ENCODE results near the gene AMPD1. TPM values are rescaled to one million over a fixed set of nuclear protein-coding genes. Genes with fewer than 3 reads are reported as not detected.

The AMPD1 gene
- total and polyA plus RNA-seq, 10 of the 15 experiments (the other 5 are each of a cell fraction or from before 2014, with no cell fraction given) = 0.12 to 0.30 (median 0.14) TPM; not detected in 7

GRCh38 chr1:114651893-114652292, 43.5 kb downstream of the AMPD1 start:
- no peak overlapping the region for H3K9ac ChIP-seq (ENCODE audit: control insufficient read depth, insufficient read depth, low read length)
- no peak for FAIRE-seq
- ATAC-seq = no peak

More at GRCh38 chr1:114651893-114652292, 43.5 kb downstream of the AMPD1 start:
- Histone ChIP-seq H3K36me3 (ENCODE audit: control insufficient read depth in 2 of 2, insufficient read depth in 2 of 2, low read length in 1 of 2) (no peaks in the 10 kb centered on the region), H3K4me3 (no peak overlapping the region), H4K20me1 (ENCODE audit: control insufficient read depth, insufficient read depth) (no peaks in the 10 kb centered on the region), H3K4me1 (ENCODE audit: control insufficient read depth, insufficient read depth, low read length) (no peaks in the 10 kb centered on the region), H2AFZ (ENCODE audit: control insufficient read depth, low read depth, low read length) (no peak overlapping the region), H3K27ac (ENCODE audit: control insufficient read depth, insufficient read depth) (no peak overlapping the region), H3K79me2 (ENCODE audit: control insufficient read depth, insufficient read depth, low read length) (no peaks in the 10 kb centered on the region), H3K27me3 (replicated peaks in 1 of 2; ENCODE audit: control insufficient read depth in 2 of 2, insufficient read depth in 2 of 2, low read length in 1 of 2) (no peaks in the 10 kb centered on the region; a peak in 1 of 4 replicates), H3K4me2 (ENCODE audit: control insufficient read depth, insufficient read depth) (no peak overlapping the region), H3K9me3 (replicated peaks; ENCODE audit: control insufficient read depth, insufficient read depth, low read length) (no peaks in the 10 kb centered on the region)
- RAD21 ChIA-PET (ENCODE audit: unreplicated experiment) = no interaction called here
- DNase-seq (ENCODE audit: low read depth, low spot score) = no peak
- CTCF ChIA-PET = no interaction called here
- in situ Hi-C loops (cut with MboI) = no loop called here
- no TSS peak for BruUV-seq (replicated peaks)
- 40% methylated on average over 2 of the region's 2 CpGs for WGBS (ENCODE audit: insufficient coverage, insufficient replicate concordance, low lambda C conversion rate, missing lambda C conversion rate)
- no peak for TF ChIP-seq ZBTB4 (CRISPR knock-in tag; IDR thresholded peaks at IDR 0.05)
- TF ChIP-seq, protein P1, sequence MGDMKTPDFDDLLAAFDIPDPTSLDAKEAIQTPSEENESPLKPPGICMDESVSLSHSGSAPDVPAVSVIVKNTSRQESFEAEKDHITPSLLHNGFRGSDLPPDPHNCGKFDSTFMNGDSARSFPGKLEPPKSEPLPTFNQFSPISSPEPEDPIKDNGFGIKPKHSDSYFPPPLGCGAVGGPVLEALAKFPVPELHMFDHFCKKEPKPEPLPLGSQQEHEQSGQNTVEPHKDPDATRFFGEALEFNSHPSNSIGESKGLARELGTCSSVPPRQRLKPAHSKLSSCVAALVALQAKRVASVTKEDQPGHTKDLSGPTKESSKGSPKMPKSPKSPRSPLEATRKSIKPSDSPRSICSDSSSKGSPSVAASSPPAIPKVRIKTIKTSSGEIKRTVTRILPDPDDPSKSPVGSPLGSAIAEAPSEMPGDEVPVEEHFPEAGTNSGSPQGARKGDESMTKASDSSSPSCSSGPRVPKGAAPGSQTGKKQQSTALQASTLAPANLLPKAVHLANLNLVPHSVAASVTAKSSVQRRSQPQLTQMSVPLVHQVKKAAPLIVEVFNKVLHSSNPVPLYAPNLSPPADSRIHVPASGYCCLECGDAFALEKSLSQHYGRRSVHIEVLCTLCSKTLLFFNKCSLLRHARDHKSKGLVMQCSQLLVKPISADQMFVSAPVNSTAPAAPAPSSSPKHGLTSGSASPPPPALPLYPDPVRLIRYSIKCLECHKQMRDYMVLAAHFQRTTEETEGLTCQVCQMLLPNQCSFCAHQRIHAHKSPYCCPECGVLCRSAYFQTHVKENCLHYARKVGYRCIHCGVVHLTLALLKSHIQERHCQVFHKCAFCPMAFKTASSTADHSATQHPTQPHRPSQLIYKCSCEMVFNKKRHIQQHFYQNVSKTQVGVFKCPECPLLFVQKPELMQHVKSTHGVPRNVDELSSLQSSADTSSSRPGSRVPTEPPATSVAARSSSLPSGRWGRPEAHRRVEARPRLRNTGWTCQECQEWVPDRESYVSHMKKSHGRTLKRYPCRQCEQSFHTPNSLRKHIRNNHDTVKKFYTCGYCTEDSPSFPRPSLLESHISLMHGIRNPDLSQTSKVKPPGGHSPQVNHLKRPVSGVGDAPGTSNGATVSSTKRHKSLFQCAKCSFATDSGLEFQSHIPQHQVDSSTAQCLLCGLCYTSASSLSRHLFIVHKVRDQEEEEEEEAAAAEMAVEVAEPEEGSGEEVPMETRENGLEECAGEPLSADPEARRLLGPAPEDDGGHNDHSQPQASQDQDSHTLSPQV (IDR thresholded peaks at IDR 0.05) = no peak
- TF ChIP-seq BMI1 (IDR thresholded peaks at IDR 0.05; ENCODE audit: borderline replicate concordance) = no peak
- no peak for TF ChIP-seq PML (IDR thresholded peaks at IDR 0.05; ENCODE audit: low read length)
- TF ChIP-seq, protein P2, sequence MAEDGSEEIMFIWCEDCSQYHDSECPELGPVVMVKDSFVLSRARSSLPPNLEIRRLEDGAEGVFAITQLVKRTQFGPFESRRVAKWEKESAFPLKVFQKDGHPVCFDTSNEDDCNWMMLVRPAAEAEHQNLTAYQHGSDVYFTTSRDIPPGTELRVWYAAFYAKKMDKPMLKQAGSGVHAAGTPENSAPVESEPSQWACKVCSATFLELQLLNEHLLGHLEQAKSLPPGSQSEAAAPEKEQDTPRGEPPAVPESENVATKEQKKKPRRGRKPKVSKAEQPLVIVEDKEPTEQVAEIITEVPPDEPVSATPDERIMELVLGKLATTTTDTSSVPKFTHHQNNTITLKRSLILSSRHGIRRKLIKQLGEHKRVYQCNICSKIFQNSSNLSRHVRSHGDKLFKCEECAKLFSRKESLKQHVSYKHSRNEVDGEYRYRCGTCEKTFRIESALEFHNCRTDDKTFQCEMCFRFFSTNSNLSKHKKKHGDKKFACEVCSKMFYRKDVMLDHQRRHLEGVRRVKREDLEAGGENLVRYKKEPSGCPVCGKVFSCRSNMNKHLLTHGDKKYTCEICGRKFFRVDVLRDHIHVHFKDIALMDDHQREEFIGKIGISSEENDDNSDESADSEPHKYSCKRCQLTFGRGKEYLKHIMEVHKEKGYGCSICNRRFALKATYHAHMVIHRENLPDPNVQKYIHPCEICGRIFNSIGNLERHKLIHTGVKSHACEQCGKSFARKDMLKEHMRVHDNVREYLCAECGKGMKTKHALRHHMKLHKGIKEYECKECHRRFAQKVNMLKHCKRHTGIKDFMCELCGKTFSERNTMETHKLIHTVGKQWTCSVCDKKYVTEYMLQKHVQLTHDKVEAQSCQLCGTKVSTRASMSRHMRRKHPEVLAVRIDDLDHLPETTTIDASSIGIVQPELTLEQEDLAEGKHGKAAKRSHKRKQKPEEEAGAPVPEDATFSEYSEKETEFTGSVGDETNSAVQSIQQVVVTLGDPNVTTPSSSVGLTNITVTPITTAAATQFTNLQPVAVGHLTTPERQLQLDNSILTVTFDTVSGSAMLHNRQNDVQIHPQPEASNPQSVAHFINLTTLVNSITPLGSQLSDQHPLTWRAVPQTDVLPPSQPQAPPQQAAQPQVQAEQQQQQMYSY (CRISPR knock-in tag; IDR thresholded peaks at IDR 0.05) = no peak
- TF ChIP-seq RCOR1 (conservative IDR thresholded peaks at IDR 0.05; ENCODE audit: low read depth, low read length) = no peak
- TF ChIP-seq NR2C2 (IDR thresholded peaks at IDR 0.05; ENCODE audit: borderline replicate concordance, control insufficient read depth, insufficient read length, low read depth) = no peak
- no peak for TF ChIP-seq POU2F2 (IDR thresholded peaks at IDR 0.05; ENCODE audit: borderline replicate concordance, low read depth, low read length)
- TF ChIP-seq MYC (IDR thresholded peaks at IDR 0.05; ENCODE audit: insufficient read depth, insufficient read length, insufficient replicate concordance, low read length, severe bottlenecking) = no peak
- TF ChIP-seq MLLT1 (IDR thresholded peaks at IDR 0.05) = no peak
- intact Hi-C loops (cut with micrococcal nuclease; ENCODE audit: unreplicated experiment) = no loop called here
- SMC1A ChIA-PET (ENCODE audit: uncharacterized antibody, unreplicated experiment) = no interaction called here
- POLR2A ChIA-PET = no interaction called here

Data from GM12878 (cell line).